CD4-positive, alpha-beta T cell treated with Interleukin-4 for 4 hours (primary cell): ENCODE results near the gene POLR3GL.

Experiments
- DNase-seq: peaks from one replicate; pipeline ENCODE4 v3.0.0-alpha.2; 2020

The POLR3GL gene

DNA sequence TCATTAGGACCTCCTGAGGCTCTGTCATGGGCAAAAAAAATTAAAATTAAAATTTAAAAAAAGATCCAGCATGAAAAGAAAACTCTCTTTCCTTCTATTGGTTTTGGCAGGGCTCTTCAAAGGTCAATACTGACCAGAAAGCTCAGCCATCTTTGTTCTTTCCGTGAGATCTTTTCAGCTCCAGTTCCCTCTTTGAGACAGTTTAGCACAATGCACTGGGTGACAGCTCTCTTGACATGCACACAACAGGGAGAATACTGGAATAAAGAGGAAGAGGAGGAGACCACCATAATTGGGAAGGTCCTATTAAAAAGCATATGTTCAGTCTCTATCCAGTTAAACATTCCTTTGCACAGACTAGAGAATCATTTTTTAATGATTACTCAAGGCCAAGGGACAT is 13.0 kb upstream of the POLR3GL start:
- DNase-seq, result no peak

DNA sequence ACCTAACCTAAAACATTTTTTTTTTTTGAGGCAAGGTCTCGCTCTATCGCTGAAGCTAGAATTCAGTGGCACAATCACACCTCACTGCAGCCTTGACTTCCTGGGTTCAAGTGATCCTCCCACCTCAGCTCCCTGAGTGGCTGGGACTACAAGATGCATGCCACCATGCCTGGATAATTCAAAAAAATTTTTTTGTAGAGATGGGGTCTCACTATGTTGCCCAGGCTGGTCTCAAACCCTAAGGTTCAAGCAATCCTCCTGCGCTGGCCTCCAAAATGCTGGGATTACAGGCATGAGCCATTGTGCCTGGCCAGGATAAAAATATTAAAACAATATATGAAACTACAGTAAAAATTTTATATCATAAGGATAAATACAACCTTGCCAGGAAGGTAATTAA is 11.6 kb upstream of the POLR3GL start:
- no peak for DNase-seq

DNA sequence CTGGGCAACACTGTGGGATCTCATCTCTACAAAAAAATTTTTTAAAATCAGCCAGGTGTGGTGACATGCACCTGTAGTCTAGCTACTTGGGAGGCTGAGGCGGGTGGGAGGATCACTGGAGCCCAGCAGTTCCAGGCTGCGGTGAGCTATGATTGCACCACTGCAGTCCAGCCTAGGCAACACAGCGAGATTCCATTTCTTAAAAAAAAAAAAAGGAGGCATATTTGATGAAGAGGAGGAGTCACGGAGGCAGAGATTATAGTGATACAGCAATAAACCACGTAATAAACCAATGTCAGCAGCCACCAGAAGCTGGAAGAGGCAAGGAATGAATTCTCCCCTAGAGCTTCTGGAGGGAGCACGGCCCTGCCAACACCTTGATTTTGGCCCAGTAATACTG is 10.6 kb upstream of the POLR3GL start:
- DNase-seq, result no peak

DNA sequence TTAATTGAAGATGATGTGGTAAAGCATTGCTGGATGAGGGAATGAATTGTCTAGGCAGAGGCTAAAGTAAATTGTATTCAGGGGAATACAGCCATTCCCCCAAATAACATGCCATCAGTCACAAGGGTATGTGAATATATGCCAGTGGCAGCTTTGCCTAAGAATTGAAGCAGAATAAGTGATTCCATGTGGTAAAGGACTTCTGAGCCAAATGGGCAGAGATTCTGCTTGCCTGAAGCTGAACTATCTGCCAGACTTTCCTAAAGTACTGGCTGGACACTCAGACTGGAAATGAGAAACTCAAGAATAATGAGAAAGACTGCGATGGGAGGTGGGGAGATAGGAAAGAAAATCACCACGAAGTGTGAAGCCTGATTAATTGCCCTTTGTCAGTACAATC is 9.1 kb upstream of the POLR3GL start:
- no peak for DNase-seq

DNA sequence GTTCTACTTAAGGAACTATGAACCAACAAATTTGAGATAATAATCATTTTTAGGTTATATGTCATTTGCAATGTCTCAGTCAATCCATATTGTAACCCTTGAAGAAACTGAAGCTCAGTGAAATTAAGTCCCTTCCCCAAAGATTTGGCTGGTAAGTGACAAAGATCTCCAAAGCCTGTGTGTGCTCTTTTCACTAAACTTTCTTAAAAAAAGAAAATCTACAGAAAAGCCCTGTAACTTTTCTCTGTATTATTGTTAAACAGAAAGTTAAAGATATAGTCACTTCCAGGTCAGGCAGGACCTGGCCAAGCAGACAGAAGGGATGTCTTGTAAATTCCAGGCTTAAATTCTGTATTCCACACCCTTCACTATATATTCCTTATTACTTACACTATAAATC is 8.1 kb upstream of the POLR3GL start:
- no peak for DNase-seq

DNA sequence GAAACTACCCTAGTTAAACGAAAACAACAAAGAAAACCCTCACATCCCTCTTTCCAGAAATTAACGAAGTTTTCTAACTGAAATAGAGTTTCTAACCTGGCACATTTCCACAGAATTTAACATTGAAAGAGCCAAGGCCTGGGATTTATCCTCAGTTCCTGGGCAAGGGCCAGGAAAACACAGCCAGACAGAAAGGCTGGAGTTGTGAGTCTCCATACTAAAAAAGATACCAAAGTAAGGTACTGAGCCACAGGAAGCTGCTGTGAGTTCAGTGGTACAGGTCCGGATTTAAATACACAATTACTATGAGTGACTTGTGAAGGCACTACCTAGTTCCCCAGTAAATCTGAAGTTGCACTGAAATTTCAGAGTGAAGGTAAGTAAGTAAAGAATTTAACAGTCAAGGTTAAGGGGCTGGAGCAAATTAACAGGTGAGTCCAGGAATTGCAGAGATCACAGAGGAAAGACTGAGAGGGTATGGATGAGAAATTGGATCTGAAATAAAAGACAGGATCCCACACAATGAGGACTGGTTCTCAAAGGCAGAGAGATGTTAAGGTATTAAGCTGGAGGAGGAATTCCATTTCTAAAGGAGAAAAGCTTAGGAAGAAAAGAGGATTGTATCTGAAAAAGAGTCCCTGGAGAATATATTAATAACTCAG is 7.6 kb upstream of the POLR3GL start:
- DNase-seq, result no peak

DNA sequence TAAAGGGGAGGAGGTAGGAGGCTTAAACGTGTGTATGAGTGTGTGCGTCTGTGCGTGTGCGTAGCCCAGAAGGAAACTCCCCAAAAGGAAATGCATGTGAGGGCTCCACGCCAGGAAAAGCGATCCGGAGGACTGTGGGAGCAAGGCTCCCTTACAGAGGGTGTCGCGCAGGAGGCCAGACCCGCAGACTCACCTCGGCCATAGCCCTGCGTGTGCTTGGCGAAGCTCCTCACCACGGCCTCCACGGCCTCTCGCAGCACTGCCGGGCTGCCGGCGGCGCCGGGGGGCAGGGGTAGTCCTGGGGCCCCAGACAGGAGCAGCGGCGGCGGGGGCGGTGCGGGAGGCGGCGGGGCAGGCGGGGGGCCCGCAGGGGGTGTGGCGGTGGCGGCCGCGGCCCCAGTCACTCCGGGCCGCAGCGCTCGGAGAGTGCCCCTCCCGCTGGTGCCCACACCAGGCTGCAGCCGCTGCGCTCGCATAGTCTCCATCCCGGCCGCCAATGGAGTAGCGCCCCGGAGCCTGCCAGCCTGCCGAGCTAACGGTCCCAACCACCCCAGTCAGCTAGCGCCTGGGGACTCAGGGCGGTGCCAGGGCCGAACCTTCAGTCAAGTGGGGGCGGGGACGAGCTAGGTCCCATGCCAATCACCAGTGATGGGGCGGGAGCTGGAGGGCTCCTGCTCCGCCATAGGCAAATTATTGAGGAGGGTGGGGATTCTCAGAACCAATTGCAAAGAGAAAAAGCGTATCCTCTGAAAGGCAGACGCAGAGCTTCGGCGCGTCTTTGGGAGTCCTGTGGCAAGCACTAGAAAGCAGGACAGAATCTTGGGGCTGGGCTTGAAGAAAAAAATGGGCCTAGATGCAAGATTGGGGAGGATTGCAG is 6.8 kb upstream of the POLR3GL start, which contains the start of gene LIX1L:
Gene LIX1L (minus strand): TSS at position 575 of the 877 bp plus-strand sequence. CDS start 90 bp downstream, at position 485.
- DNase-seq, result peak; percentile 95

DNA sequence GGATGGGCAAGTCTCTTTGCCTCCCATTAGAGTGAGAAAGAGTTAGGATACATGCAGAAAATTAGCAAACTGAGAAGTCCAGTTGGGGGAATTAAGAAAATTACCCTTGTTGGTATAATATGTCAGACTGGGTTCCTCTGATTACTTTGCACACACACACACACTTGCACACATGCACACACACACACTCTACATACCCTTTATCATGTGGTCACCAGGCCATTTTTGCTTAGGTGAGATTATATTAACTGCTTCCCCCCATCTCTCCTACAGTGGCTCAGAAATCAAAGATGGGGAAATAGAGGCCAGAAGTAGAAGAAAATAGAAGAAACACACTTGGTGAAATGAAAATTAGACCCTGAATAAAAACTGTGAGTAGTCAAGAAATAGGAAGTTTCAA is 5.8 kb upstream of the POLR3GL start:
- no peak for DNase-seq

DNA sequence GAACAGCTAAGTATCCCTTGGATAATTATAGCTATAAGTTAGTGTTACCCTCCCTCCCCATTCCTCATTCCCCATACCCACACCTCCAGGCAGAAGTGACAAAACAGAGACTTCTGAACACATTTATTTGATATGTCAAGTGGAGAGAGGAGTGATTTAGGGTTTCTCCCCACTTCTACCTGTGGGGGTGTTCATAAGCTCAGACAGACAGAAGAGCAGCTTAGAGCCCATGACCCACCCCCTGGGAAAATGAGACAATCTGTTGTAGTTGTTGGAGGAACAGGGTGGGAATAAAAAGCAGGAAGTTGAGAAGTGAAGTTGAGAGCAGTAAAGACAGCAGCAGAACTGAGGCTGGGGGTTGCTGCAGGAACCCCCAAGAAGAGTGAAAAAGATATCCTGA is 5.2 kb upstream of the POLR3GL start:
- no peak for DNase-seq

DNA sequence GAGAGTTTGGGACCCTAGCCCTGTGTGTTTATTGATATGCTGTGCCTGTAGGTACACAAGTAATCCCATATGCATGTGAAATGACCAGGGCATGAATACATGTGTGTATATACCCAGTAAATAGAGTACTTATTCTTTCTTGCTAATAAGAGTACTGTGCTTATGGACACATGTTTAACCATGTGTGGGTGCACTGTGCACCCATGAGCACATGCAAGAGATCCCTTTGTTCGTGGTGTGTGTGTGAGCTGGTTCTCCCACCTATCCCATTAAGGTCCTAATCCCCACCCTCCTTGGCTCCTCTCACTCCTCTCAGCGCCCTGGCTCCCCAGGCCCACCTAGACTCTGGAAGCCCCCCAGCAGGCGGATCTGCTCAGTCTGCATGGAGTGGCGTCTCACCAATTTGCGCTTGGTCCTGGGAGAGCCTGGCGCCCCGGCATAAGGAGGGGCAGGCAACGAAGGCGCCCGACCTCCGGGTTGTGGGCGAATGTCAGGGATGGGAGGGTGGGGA is 4.5 kb upstream of the POLR3GL start:
- no peak for DNase-seq

DNA sequence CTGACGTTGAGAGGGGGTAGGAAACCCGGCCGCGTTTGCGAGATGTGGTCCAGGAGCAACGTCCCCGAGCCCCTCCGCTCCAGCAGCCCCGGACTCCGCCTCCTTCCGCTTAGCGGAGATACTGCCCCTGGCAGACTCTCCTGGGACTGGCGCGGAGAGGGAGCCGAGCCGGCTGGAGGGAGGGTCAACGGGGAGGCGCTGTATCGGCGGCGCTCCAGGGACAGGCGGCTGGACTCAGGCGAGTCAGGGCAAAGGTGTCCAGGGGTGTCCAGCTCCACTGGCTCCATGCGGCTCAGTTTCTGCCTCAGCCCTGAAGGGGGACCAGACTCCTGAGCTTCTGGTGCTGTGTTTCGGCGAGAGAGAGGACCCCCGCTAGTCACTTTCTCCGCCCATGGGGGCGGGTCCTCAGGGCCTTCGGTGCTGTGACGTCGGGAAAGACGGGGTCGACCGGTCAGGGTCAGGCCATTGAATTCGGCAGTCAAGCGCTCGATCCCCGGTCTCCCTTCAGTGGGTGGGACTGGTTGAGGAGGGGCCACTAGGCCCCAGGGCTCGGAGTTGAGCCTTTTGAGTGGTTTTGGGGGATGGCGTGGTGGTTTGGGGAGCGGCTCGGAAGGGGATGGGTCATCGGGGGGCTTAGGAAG is 3.9 kb upstream of the POLR3GL start:
- peak; percentile 45 for DNase-seq

DNA sequence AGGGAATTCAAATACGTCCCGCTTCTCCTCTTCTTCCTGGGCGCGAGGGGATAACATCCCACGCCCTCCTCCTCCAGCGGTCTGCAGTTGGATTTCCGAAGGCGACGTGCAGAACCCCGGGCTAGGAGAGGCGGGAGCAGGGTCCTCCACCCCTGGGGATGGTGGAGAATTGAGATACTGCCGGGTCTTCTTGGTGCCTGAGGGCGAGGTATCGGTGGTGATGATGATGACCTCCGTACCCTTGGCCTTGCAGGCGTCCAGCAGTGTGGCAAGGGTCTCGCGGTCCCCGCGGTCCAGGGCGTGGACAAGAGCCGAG is 3.4 kb upstream of the POLR3GL start:
- DNase-seq, result no peak

DNA sequence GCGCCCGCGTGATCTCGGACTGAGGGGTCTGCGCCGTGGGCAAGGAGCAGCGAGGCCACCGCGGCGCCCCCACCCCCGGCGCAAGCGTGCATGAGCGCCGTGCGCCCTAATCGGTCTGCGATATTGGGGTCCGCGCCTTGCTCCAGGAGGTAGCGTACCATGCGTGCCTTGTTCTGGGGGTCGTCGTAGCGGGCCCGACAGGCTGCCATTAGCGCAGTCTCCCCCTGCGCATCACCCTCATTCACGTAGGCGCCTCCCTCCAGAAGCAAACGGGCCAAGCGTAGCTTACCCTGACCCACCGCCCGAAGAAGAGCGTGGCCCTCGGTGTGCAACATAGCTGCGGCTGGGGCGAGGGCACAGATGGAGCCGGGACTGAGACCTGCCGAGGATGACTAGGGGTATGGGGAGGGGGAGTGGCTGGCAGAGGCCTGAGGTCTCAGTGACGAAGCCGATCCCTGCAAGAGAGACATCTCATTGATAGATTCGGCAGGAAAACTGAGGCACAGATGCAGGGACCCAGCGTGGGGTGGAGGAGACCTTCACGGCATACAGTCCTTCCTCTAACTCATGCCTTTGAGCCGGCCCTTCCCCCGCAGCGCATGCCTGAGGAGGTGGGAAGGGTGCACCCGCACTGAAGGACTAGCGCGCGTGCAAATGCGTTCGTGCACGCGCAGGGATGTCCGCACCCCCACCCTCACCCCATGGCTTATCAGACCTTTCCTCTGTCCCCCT is 2.9 kb upstream of the POLR3GL start:
- no peak for DNase-seq

DNA sequence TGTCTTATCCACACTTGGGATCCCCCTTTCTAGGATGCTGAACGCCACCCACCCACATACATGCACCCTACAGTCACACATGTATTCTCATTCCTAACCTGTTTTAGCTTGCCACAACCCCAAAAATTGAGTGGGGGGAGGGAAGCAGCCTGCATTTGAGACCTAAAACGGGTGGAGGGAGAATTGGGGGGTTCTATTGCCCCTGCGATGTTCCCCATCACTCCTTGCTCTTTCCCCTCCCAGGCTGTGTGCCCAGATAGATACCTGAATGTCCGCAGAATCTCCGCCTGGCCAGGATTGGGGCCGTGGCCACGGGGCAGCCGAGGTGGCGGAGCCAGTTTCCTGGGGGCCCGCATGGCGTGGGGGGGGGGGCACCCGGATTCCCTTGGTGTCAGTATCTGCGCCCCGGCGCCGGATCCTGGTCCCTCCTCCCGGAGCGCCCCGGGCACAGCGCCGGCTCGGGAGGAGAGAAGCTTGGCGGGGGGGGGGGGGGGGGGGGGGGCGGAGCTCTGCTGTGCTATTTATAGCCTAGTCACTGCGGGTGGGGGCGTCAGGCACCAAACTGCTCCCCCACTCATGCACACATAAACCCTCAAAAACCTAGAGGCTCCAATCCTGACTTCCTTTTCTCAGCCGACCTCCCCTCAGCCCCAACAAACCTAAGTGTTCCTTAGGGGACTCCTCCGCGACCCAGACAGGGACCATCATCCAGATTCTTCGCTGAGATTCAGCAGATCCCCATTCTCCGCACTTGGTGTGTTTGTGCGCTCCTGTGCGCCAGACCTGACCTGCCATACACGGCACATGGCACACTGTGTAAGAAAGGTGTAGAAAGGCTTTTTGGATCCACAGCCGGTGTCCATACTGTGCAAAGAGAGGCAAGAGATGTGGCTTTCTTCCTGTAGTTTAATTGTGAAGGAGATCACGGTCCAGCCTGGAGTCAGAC is 2.1 kb upstream of the POLR3GL start:
- peak; percentile 24 for DNase-seq

DNA sequence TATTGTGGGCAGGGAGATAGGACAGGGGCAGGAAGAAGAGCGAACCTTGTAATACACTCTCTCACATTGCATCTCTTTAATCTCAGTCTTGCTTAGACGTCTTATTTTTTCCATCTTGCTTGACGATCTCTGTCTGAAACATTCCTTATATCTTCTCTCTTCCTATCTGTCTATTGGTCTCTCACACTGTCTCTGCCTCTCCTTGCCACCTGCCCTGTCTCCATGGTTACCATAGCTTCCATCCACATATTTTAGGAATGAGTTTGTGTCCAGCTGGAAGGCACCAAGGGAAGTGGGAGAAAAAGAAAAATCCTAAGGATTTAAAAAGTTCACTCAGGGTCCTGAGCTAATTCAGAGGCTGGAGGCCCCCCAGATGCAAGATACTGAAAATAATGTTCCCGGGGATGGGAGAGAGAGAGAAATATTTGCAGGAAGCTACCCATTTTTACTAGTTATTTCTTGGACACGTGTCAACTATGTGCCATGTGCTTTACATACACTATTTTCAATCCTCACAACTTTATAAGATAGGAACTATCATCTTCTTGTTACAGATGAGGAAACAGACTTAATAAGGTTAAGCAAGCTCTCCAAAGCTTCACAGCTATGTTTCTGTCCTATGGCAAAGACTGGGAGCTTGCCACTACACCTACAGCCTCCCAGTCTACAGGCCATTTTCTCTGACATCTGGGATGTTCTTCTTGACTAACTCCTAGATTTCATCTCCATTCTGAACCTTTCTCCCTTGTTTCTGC is 1.0 kb upstream of the POLR3GL start:
- no peak for DNase-seq

DNA sequence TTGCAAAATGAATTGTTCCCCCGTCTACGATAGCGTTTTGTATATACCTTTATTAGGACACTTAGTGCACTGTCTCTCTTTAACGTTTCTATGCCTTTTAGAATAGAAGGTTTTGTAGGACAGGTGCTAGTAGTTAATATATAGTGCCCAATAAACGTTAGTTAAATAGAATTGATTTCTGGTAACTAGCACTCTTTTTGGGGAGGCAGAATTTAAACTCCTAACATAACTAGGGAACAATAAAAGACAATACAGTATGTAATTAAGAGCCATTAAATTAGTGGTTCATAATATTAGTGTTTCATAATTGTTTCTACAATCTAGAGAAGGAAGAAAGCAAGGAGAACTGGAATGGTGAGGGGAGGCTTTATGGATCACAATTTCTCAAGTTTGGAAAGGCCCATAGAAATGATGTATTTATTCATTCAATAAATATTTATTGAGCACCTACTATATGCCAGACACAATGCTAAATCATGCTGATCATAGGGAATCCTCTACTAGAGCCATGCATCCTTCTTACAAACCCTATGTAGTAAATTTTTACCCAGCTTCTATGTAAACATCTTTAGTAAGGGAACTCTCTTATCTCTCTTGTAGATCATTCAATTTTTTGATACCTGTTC is 742 bp downstream of the POLR3GL start:
- DNase-seq, result no peak

DNA sequence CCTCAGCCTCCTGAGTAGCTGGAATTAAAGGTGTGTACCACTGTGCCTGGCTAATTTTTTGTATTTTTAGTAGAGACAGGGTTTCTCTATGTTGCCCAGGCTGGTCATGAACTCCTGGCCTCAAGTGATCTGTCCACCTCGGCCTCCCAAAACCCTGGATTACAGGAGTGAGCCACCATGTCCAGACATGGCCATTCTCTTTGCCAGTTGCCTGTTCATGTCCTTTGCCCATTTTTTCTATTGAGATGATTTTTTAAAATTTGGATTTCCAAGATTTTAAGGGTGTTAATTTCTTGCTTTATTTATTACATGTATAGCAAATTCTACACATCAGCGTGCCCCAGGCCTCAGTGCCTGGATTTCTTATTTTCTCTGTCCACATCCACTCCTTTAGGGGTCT is 2.8 kb downstream of the POLR3GL start:
- no peak for DNase-seq

DNA sequence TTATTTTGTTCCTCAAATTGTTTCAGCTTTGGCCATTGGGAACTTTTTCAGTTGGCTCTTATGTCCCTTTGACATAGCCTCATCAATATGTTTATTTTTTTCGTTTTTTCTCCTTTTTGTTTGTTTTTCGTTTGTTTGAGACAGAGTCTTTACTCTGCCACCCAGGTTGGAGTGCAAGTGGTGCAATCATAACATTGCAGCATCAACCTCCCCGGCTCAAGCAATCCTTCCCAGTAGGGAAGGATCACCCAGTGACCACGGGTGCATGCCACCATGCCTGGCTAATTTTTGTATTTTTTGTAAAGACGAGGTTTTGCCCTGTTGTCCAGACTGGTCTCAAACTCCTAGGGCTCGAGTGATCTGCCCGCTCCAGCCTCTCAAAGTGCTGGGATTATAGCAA is 8.1 kb downstream of the POLR3GL start:
- DNase-seq, result no peak

DNA sequence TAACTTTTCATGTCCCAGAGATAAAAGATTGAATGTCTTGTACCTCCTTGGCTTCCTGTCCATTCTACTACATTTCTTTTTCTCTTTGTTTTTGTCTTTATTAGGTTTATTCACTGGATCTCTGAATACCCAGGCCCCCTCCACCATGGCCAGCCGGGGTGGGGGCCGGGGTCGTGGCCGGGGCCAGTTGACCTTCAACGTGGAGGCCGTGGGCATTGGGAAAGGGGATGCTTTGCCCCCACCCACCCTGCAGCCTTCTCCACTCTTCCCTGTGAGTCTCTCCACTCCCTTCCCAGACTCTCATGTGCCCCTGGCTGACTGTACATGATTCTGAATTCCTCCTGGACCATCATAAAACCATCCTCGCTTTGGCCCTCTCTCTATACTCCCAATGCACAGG is 10.2 kb downstream of the POLR3GL start:
- DNase-seq, result no peak

DNA sequence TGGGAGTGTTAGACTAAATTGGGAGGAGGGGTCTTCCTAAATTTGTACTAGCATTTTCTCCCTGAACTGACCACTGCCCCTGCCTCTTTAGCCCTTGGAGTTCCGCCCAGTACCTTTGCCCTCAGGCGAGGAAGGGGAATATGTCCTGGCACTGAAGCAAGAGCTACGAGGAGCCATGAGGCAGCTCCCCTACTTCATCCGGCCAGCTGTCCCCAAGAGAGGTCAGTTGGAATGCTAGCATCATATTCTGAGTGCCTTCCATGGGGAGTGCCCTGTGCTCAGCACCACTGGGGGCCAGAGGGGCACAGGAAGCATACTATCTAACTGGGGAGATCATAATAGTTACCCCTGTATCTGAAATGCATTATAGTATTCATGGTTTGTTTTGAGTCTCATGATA is 10.7 kb downstream of the POLR3GL start:
- no peak for DNase-seq

DNA sequence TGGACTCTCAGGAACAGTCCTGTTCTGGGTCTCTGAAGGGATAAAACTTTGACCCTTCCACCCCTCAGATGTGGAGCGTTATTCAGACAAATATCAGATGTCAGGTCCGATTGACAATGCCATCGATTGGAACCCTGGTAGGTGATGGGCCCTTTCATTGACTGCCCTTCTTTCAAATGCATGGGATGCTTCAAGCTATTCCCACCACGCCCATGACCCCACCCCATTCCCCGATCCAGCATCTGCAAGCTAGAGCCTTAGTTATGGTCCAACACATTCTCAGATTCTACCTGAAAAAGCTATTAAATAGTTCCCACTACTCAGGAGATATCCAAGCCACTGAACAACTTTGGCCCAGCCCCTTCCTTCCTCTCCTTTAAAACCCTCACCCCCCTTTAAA is 12.5 kb downstream of the POLR3GL start:
- no peak for DNase-seq
